ENCODE measurements around the gene EMC10. TPM values are rescaled to one million over a fixed set of nuclear protein-coding genes. Genes with fewer than 3 reads are reported as not detected.

EMC10 gene
- total RNA-seq, 2 experiments from 2014 or later: 28.7 to 31.2 TPM

DNA sequence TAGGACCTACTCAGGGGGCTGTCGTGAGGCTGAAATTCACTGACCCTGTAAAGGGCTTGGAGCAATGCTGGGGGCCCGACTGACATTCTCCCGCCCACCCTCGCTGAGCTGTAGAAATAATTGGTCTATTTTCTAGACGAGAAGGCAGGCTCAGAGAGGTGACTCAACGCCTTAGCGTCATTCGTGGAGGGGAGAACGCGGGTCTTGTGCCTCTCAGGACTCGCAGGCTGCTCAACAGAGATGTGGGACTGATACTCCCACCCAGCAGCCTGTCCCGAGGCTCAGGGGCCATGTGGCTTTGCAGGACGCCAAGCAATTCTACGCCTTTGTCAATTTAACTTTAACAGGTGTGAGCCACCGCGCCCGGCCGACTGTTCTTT is 61.0 kb downstream of the EMC10 start:
- H3K4me1 Mint-ChIP-seq (ENCODE audit: low read depth): no peaks in the 10 kb centered on the region
- no peak overlapping the region for H3K27ac Mint-ChIP-seq
- peaks cover 12% of the 10 kb centered on the region for H3K9me3 Mint-ChIP-seq
- ATAC-seq (no peak), DNase-seq (no peak)
- CTCF ChIA-PET: interaction anchor here (0.7 to 5.7 kb wide), 25 partner anchors 8 to 385 kb away, joined by 3 to 60 read pairs (median 5); partner anchors contain the start of gene JOSD2
- TF ChIP-seq, protein P1, sequence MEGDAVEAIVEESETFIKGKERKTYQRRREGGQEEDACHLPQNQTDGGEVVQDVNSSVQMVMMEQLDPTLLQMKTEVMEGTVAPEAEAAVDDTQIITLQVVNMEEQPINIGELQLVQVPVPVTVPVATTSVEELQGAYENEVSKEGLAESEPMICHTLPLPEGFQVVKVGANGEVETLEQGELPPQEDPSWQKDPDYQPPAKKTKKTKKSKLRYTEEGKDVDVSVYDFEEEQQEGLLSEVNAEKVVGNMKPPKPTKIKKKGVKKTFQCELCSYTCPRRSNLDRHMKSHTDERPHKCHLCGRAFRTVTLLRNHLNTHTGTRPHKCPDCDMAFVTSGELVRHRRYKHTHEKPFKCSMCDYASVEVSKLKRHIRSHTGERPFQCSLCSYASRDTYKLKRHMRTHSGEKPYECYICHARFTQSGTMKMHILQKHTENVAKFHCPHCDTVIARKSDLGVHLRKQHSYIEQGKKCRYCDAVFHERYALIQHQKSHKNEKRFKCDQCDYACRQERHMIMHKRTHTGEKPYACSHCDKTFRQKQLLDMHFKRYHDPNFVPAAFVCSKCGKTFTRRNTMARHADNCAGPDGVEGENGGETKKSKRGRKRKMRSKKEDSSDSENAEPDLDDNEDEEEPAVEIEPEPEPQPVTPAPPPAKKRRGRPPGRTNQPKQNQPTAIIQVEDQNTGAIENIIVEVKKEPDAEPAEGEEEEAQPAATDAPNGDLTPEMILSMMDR (IDR thresholded peaks at IDR 0.05): no peak
- POLR2A ChIA-PET: no interaction called here
- peaks cover 17% of the 10 kb centered on the region for H3K27me3 Mint-ChIP-seq
- peaks cover 9% of the 10 kb centered on the region for H3K36me3 Mint-ChIP-seq (ENCODE audit: low read depth)
- H3K4me3 Mint-ChIP-seq: no peak overlapping the region
- intact Hi-C loops (cut with micrococcal nuclease): loop anchor here (10.0 kb wide), 2 partner anchors 68 to 248 kb away; no protein-coding TSS in a partner anchor

DNA sequence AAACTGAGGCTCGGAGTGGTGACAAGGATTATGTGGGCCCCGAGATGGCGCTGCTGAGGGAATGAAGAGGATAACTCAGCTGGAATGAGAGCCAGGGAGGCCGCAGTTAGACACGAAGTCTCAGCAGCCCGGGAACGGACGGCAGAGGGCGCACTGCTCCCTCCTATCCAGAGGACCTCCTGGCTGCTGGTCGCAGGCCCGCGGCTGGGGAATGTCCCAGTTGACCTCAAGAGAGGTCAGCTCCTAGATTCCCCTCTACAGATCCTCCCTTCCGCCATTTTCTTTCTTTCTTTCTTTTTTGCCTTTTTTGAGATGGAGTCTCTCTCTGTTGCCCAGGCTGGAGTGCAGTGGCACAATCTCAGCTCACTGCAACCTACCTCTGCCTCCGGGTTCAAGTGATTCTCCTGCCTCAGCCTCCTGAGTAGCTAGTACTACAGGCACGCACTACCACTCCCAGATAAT is 61.5 kb downstream of the EMC10 start:
- intact Hi-C loops (cut with micrococcal nuclease): loop anchor here (10.0 kb wide), 2 partner anchors 67 to 247 kb away; no protein-coding TSS in a partner anchor
- CTCF ChIA-PET: interaction anchor here (0.7 to 5.7 kb wide), 29 partner anchors 9 to 384 kb away, joined by 3 to 60 read pairs (median 3); partner anchors contain the start of gene JOSD2
- Mint-ChIP-seq H3K27ac (no peak overlapping the region), H3K27me3 (peaks cover 12% of the 10 kb centered on the region), H3K9me3 (peaks cover 7% of the 10 kb centered on the region), H3K4me3 (no peak overlapping the region), H3K36me3 (ENCODE audit: low read depth) (peaks cover 4% of the 10 kb centered on the region), H3K4me1 (ENCODE audit: low read depth) (no peaks in the 10 kb centered on the region)
- ATAC-seq: peak; percentile 62
- POLR2A ChIA-PET: interaction anchor here (0.7 to 1.2 kb wide), 2 partner anchors 8 to 22 kb away, joined by 3 read pairs; no protein-coding TSS in a partner anchor
- TF ChIP-seq, protein P1 (IDR thresholded peaks at IDR 0.05): peak; percentile 91
- DNase-seq: peak; percentile 86

Other genes starting within 250 kb of the EMC10 start
- gene KCNC3, start 147.1 kb upstream of the EMC10 start, total RNA-seq: under 1 TPM; 0.77 to 0.81 TPM
- gene NAPSA, start 110.9 kb upstream of the EMC10 start, total RNA-seq: 10 to 100 TPM; 18.3 to 20.0 TPM
- gene NR1H2, start 100.0 kb upstream of the EMC10 start, total RNA-seq: 10 to 100 TPM; 50.9 to 52.3 TPM
- gene POLD1, start 92.2 kb upstream of the EMC10 start, total RNA-seq: 100 to 1,000 TPM; 214 to 215 TPM
- gene SPIB, start 57.6 kb upstream of the EMC10 start, total RNA-seq: 1 to 10 TPM in 1 of 2 experiments, under 1 TPM in 1; 0.68 to 1.5 TPM
- under 1 TPM; 0.11 to 0.59 TPM for gene MYBPC2, start 43.6 kb upstream of the EMC10 start, total RNA-seq
- gene GARIN5A, start 341 bp downstream of the EMC10 start, total RNA-seq: 1 to 10 TPM in 1 of 2 experiments, under 1 TPM in 1; 0.36 to 1.5 TPM
- 10 to 100 TPM; 21.6 to 22.6 TPM for gene JOSD2, start 34.7 kb downstream of the EMC10 start, total RNA-seq
- gene ASPDH, start 37.4 kb downstream of the EMC10 start, total RNA-seq: not detected
- gene LRRC4B, start 91.9 kb downstream of the EMC10 start, total RNA-seq: not detected
- not detected for gene SYT3, start 163.4 kb downstream of the EMC10 start, total RNA-seq
- gene C19orf81, start 172.9 kb downstream of the EMC10 start, total RNA-seq: 1 to 10 TPM; 1.5 to 3.2 TPM
- gene SHANK1, start 243.3 kb downstream of the EMC10 start, total RNA-seq: under 1 TPM in 1 of 2 experiments, not detected in 1; 0.25 TPM
- gene CLEC11A, start 246.9 kb downstream of the EMC10 start, total RNA-seq: 1 to 10 TPM; 2.2 to 2.7 TPM